HCT116 (cell line): Measurements from ENCODE around the gene ABHD10. TPM values are rescaled to one million over a fixed set of nuclear protein-coding genes. Genes with fewer than 3 reads are reported as not detected.

Experiments
- ATAC-seq: fragments of 200-7000 bp; cut with Tn5 transposase; 2 replicates; pipeline ENCODE4 v1.9.1; 2020; ENCODE audit warnings: mild to moderate bottlenecking, moderate library complexity
- BruUV-seq: library from RNA; stranded (reverse); fragments of 400-500 nt; replicated peaks from 2 replicates; lab custom pipeline; 2021; lab: Mats Ljungman, UMichigan
- CTCF ChIA-PET: fragments of 300-600 bp; sonication (Branson Sonifier 250); formaldehyde crosslinking; loops from one replicate; lab custom pipeline; 2021; ENCODE audit warnings: antibody characterized with exemption; lab: Charles Lee
- POLR2A ChIA-PET: fragments of 300-600, 350-600 bp; sonication (Branson Sonifier 250); formaldehyde crosslinking; loops from one replicate; lab custom pipeline; 2021; ENCODE audit warnings: antibody characterized with exemption; lab: Charles Lee
- RAD21 ChIA-PET, 2 experiments: fragments of 300-600 bp; sonication (Branson Sonifier 250); formaldehyde crosslinking; loops; one replicate each; lab custom pipeline; 2023; ENCODE audit warnings: low total read pairs in 2 of 2; ENCODE audit not compliant: uncharacterized antibody in 2 of 2, unreplicated experiment in 2 of 2, low non-redundant PET in 1 of 2; lab: Charles Lee
- DNase-seq: peaks from one replicate; pipeline ENCODE4 v3.0.0-alpha.2; 2010; ENCODE audit warnings: low read depth, low spot score
- H2AFZ ChIP-seq: fragments of 200-600 bp; shearing (Covaris generic), sonication (generic); 2 replicates; pipeline ENCODE4 v1.6.1; 2017; ENCODE audit warnings: low read depth, mixed run types, mixed read lengths, antibody characterized with exemption, low read length; ENCODE audit not compliant: poor library complexity, severe bottlenecking
- H3K27ac ChIP-seq: 2 replicates; pipeline ENCODE4 v1.5.1; 2012; ENCODE audit warnings: low read depth, low read length
- H3K27me3 ChIP-seq: fragments of 200-600 bp; sonication (generic); 2 replicates; pipeline ENCODE4 v1.6.1; 2016; ENCODE audit warnings: mixed run types, low read length, mixed read lengths; ENCODE audit not compliant: insufficient read depth
- H3K36me3 ChIP-seq, 2 experiments: fragments of 200-500 bp in 1 of 2; fragments of 200-600 bp in 1 of 2; sonication (Bioruptor generic) in 1 of 2; sonication (generic) in 1 of 2; 2 replicates each; pipeline versions ENCODE4 v1.5.1 to v1.6.1; 2014 to 2016; ENCODE audit warnings: low read length in 2 of 2, inconsistent platforms in 1 of 2, mixed read lengths in 1 of 2, mixed run types in 1 of 2; ENCODE audit not compliant: insufficient read depth in 2 of 2, control insufficient read depth in 1 of 2
- H3K4me1 ChIP-seq, 2 experiments: fragments of 200-600 bp in 1 of 2; sonication (generic) in 1 of 2; 2 replicates each; pipeline versions ENCODE4 v1.5.1 to v1.6.1; 2012 to 2017; ENCODE audit warnings: low read length in 2 of 2, inconsistent platforms in 1 of 2, mild to moderate bottlenecking in 1 of 2, mixed read lengths in 1 of 2, mixed run types in 1 of 2, moderate library complexity in 1 of 2; ENCODE audit not compliant: insufficient read depth in 2 of 2, control insufficient read depth in 1 of 2
- H3K4me2 ChIP-seq: fragments of 200-600 bp; sonication (generic); 2 replicates; pipeline ENCODE4 v1.6.1; 2017; ENCODE audit warnings: mixed run types, low read length, mixed read lengths
- H3K4me3 ChIP-seq, 2 experiments: fragments of 200-600 bp in 1 of 2; sonication (generic) in 1 of 2; replicated peaks in 1 of 2; 2 replicates each; pipeline ENCODE4 v1.5.1; 2011 to 2016; ENCODE audit warnings: low read length in 2 of 2, control low read depth in 1 of 2, low read depth in 1 of 2, mild to moderate bottlenecking in 1 of 2, mixed read lengths in 1 of 2, mixed run types in 1 of 2
- H3K79me2 ChIP-seq: fragments of 200-600 bp; sonication (generic); 2 replicates; pipeline ENCODE4 v1.6.1; 2017; ENCODE audit warnings: mild to moderate bottlenecking, mixed run types, low read length, moderate library complexity, mixed read lengths; ENCODE audit not compliant: insufficient read depth
- H3K9ac ChIP-seq: fragments of 200-600 bp; sonication (generic); 2 replicates; pipeline ENCODE4 v1.6.1; 2016; ENCODE audit warnings: low read length, mixed read lengths
- H3K9me2 ChIP-seq: fragments of 200-600 bp; sonication (generic), shearing (Covaris generic); 2 replicates; pipeline ENCODE4 v1.6.1; 2017; ENCODE audit warnings: mixed run types, mild to moderate bottlenecking, moderate library complexity; ENCODE audit not compliant: insufficient read depth
- H3K9me3 ChIP-seq, 2 experiments: fragments of 200-500 bp in 1 of 2; fragments of 200-600 bp in 1 of 2; sonication (Bioruptor generic) in 1 of 2; sonication (generic) in 1 of 2; 2 replicates each; pipeline ENCODE4 v1.6.1; 2014 to 2017; ENCODE audit warnings: low read length in 2 of 2, mixed read lengths in 2 of 2, inconsistent platforms in 1 of 2, low read depth in 1 of 2, mild to moderate bottlenecking in 1 of 2, mixed run types in 1 of 2, moderate library complexity in 1 of 2; ENCODE audit not compliant: control insufficient read depth in 1 of 2, insufficient read depth in 1 of 2
- H4K20me1 ChIP-seq: fragments of 200-600 bp; sonication (generic), shearing (Covaris generic); 2 replicates; pipeline ENCODE4 v1.6.1; 2017; ENCODE audit warnings: mixed run types, mild to moderate bottlenecking, moderate library complexity; ENCODE audit not compliant: insufficient read depth
- CEBPB ChIP-seq: IDR thresholded peaks from 2 replicates; pipeline ENCODE4 v1.6.1; 2012; ENCODE audit warnings: low read depth
- CTCF ChIP-seq, 3 experiments: fragments of 200-600 bp in 1 of 3; sonication (generic) in 1 of 3; IDR thresholded peaks in 2 of 3; conservative IDR thresholded peaks in 1 of 3; 2 replicates each; pipeline ENCODE4 v1.5.1; 2012 to 2017; ENCODE audit warnings: low read depth in 2 of 3, low read length in 2 of 3, antibody characterized with exemption in 1 of 3, borderline replicate concordance in 1 of 3, control low read depth in 1 of 3, mild to moderate bottlenecking in 1 of 3, mixed read lengths in 1 of 3, mixed run types in 1 of 3, moderate library complexity in 1 of 3; ENCODE audit not compliant: insufficient read depth in 1 of 3
- EGR1 ChIP-seq: IDR thresholded peaks from 2 replicates; pipeline ENCODE4 v1.6.1; 2012; ENCODE audit warnings: low read depth
- EZH2 ChIP-seq: fragments of 200-600 bp; sonication (generic); IDR thresholded peaks from 2 replicates; pipeline ENCODE4 v1.6.1; 2017; ENCODE audit warnings: antibody characterized with exemption, mixed run types
- EZH2phosphoT487 ChIP-seq: fragments of 200-600 bp; IDR thresholded peaks from 2 replicates; pipeline ENCODE4 v1.6.1; 2018; ENCODE audit warnings: antibody characterized with exemption, borderline replicate concordance
- FOSL1 ChIP-seq: IDR thresholded peaks from 2 replicates; pipeline ENCODE4 v1.6.1; 2012; ENCODE audit warnings: low read depth
- JUND ChIP-seq: IDR thresholded peaks from 2 replicates; pipeline ENCODE4 v1.6.1; 2012
- POLR2A ChIP-seq: IDR thresholded peaks from 2 replicates; pipeline ENCODE4 v1.7.0; 2011; ENCODE audit warnings: borderline replicate concordance; ENCODE audit not compliant: insufficient read depth, insufficient read length; ENCODE audit errors: extremely low read depth
- POLR2AphosphoS5 ChIP-seq: IDR thresholded peaks from 2 replicates; pipeline ENCODE4 v1.6.1; 2011; ENCODE audit warnings: mild to moderate bottlenecking, low read depth, low read length, moderate library complexity
- RAD21 ChIP-seq: IDR thresholded peaks from 2 replicates; pipeline ENCODE4 v1.6.1; 2012; ENCODE audit warnings: low read depth, mild to moderate bottlenecking
- SIN3A ChIP-seq: IDR thresholded peaks from 2 replicates; pipeline ENCODE4 v1.6.1; 2012; ENCODE audit warnings: low read depth
- SP1 ChIP-seq: IDR thresholded peaks from 2 replicates; pipeline ENCODE4 v1.6.1; 2012; ENCODE audit warnings: low read depth
- SRF ChIP-seq: IDR thresholded peaks from 2 replicates; pipeline ENCODE4 v1.6.1; 2012; ENCODE audit warnings: low read depth
- TCF7L2 ChIP-seq: IDR thresholded peaks from 2 replicates; pipeline ENCODE4 v1.7.0; 2011; ENCODE audit warnings: borderline replicate concordance, inconsistent platforms; ENCODE audit not compliant: insufficient read depth, insufficient read length; ENCODE audit errors: extremely low read depth
- YY1 ChIP-seq: IDR thresholded peaks from 2 replicates; pipeline ENCODE4 v1.6.1; 2011; ENCODE audit warnings: low read length, low read depth, moderate library complexity, mild to moderate bottlenecking; ENCODE audit not compliant: insufficient replicate concordance; ENCODE audit errors: extremely low read depth
- ZBTB33 ChIP-seq: IDR thresholded peaks from 2 replicates; pipeline ENCODE4 v1.6.1; 2011; ENCODE audit warnings: mild to moderate bottlenecking, low read length, moderate library complexity; ENCODE audit not compliant: insufficient replicate concordance; ENCODE audit errors: extremely low read depth
- ZFX ChIP-seq: fragments of 450-650 bp; IDR thresholded peaks from 2 replicates; pipeline ENCODE4 v1.6.1; 2017
- ZNF274 ChIP-seq: fragments of 200-500 bp; sonication (Bioruptor generic); IDR thresholded peaks from 2 replicates; pipeline ENCODE4 v1.6.1; 2014; ENCODE audit warnings: mild to moderate bottlenecking, low read depth, low read length, inconsistent platforms
- intact Hi-C: fragments of 100-400 bp; cut with micrococcal nuclease; formaldehyde crosslinking; loops from 2 replicates; pipeline ENCODE4 v1.10.0; 2022
- total RNA-seq: library from RNA; stranded (reverse); gene quantifications from one replicate; pipeline ENCODE4 v1.2.1, GENCODE V29; 2021; ENCODE audit not compliant: unreplicated experiment
- TF ChIP-seq, protein P1 (sequence below): IDR thresholded peaks from 2 replicates; pipeline ENCODE4 v1.6.1; 2012
- TF ChIP-seq, protein P2 (sequence below): IDR thresholded peaks from 2 replicates; pipeline ENCODE4 v1.6.1; 2012
- TF ChIP-seq, protein P3 (sequence below): IDR thresholded peaks from 2 replicates; pipeline ENCODE4 v1.6.1; 2012; ENCODE audit warnings: low read depth

ABHD10 gene
- total RNA-seq, 1 experiment from 2014 or later = 295 TPM

GRCh38 chr3:111936967-111937366 is 41.9 kb upstream of the ABHD10 start:
- H3K4me3 ChIP-seq = no peak overlapping the region
- H3K27me3 ChIP-seq = no peaks in the 10 kb centered on the region
- H3K27ac ChIP-seq = peak overlapping the region; percentile 96
- no peaks in the 10 kb centered on the region for H4K20me1 ChIP-seq
- H3K79me2 ChIP-seq = peaks cover 37% of the 10 kb centered on the region
- peaks cover 13 to 43% of the 10 kb centered on the region in 2 experiments for H3K36me3 ChIP-seq
- POLR2A ChIA-PET = interaction anchor here (0.8 to 3.5 kb wide), 18 partner anchors 8 to 63 kb away, joined by 3 to 30 read pairs (median 7); partner anchors contain the start of gene ABHD10
- H3K9me3 ChIP-seq = no peaks in the 10 kb centered on the region
- H3K4me1 ChIP-seq = peaks cover 64 to 72% of the 10 kb centered on the region in 2 experiments
- peak overlapping the region; percentile 53 for H3K4me2 ChIP-seq
- no peaks in the 10 kb centered on the region for H3K9me2 ChIP-seq
- CTCF ChIA-PET = interaction anchor here (1.3 to 1.6 kb wide), 2 partner anchors 20 to 31 kb away, joined by 3 to 9 read pairs; no protein-coding TSS in a partner anchor
- BruUV-seq = no TSS peak
- ATAC-seq = peak; percentile 31
- RAD21 ChIA-PET = no interaction called here
- peak overlapping the region; percentile 48 for H3K9ac ChIP-seq
- intact Hi-C loops = no loop called here
- H2AFZ ChIP-seq = no peak overlapping the region
- DNase-seq = no peak
- TF ChIP-seq RAD21 = no peak
- peak; percentile 40; the same call in 1 of the 2 replicates for TF ChIP-seq CEBPB
- TF ChIP-seq EZH2phosphoT487 = no peak
- peak; percentile 48; the same call in 1 of the 2 replicates for TF ChIP-seq SP1
- TF ChIP-seq POLR2A = no peak
- 0 out of 2 replicates have a peak, but pooled peaks have one; percentile 14 for TF ChIP-seq SIN3A
- TF ChIP-seq TCF7L2 = no peak
- TF ChIP-seq YY1 = no peak
- TF ChIP-seq CTCF (IDR thresholded peaks at IDR 0.05 in 2 of 3, conservative IDR thresholded peaks at IDR 0.05 in 1 of 3; ENCODE audit: borderline replicate concordance in 1 of 3, insufficient read depth in 1 of 3, low read depth in 2 of 3, low read length in 2 of 3) = no peak
- TF ChIP-seq, protein P1, sequence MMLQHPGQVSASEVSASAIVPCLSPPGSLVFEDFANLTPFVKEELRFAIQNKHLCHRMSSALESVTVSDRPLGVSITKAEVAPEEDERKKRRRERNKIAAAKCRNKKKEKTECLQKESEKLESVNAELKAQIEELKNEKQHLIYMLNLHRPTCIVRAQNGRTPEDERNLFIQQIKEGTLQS = no peak
- no peak for TF ChIP-seq POLR2AphosphoS5
- TF ChIP-seq SRF = no peak
- TF ChIP-seq EZH2 = no peak
- no peak for TF ChIP-seq ZNF274
- no peak for TF ChIP-seq EGR1
- peak; percentile 76 for TF ChIP-seq FOSL1
- TF ChIP-seq ZFX = no peak
- TF ChIP-seq, protein P2, sequence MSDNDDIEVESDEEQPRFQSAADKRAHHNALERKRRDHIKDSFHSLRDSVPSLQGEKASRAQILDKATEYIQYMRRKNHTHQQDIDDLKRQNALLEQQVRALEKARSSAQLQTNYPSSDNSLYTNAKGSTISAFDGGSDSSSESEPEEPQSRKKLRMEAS = no peak
- TF ChIP-seq ZBTB33 = no peak
- peak; percentile 60; the same call in 1 of the 2 replicates for TF ChIP-seq JUND
- TF ChIP-seq, protein P3, sequence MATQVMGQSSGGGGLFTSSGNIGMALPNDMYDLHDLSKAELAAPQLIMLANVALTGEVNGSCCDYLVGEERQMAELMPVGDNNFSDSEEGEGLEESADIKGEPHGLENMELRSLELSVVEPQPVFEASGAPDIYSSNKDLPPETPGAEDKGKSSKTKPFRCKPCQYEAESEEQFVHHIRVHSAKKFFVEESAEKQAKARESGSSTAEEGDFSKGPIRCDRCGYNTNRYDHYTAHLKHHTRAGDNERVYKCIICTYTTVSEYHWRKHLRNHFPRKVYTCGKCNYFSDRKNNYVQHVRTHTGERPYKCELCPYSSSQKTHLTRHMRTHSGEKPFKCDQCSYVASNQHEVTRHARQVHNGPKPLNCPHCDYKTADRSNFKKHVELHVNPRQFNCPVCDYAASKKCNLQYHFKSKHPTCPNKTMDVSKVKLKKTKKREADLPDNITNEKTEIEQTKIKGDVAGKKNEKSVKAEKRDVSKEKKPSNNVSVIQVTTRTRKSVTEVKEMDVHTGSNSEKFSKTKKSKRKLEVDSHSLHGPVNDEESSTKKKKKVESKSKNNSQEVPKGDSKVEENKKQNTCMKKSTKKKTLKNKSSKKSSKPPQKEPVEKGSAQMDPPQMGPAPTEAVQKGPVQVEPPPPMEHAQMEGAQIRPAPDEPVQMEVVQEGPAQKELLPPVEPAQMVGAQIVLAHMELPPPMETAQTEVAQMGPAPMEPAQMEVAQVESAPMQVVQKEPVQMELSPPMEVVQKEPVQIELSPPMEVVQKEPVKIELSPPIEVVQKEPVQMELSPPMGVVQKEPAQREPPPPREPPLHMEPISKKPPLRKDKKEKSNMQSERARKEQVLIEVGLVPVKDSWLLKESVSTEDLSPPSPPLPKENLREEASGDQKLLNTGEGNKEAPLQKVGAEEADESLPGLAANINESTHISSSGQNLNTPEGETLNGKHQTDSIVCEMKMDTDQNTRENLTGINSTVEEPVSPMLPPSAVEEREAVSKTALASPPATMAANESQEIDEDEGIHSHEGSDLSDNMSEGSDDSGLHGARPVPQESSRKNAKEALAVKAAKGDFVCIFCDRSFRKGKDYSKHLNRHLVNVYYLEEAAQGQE = no peak
